Activated CD4-positive, alpha-beta T cell treated with anti-CD3 and anti-CD28 coated beads for 36 hours (primary cell): ENCODE data around the gene TTC6. TPM values are rescaled to one million over a fixed set of nuclear protein-coding genes. Genes with fewer than 3 reads are reported as not detected.

Source experiments
- ATAC-seq: fragments of 200-7000 bp; cut with Tn5 transposase; one replicate; pipeline ENCODE4 v1.10.0; 2021; ENCODE audit warnings: mild to moderate bottlenecking, moderate library complexity
- CTCF ChIA-PET: fragments of 350-600 bp; sonication (Branson Sonifier 250); formaldehyde crosslinking; loops from one replicate; lab custom pipeline; 2021; ENCODE audit warnings: antibody characterized with exemption; lab: Charles Lee
- POLR2A ChIA-PET: fragments of 350-600 bp; sonication (Branson Sonifier 250); formaldehyde crosslinking; loops from one replicate; lab custom pipeline; 2021; ENCODE audit warnings: antibody characterized with exemption, inconsistent platforms; lab: Charles Lee
- DNase-seq: peaks from one replicate; pipeline ENCODE4 v3.0.0-alpha.2; 2020
- H3K27ac Mint-ChIP-seq: one replicate; pipeline ENCODE4 v1.8.0; 2021; ENCODE audit warnings: mixed read lengths
- H3K27me3 Mint-ChIP-seq: one replicate; pipeline ENCODE4 v1.8.0; 2021; ENCODE audit warnings: mixed read lengths
- H3K36me3 Mint-ChIP-seq: one replicate; pipeline ENCODE4 v1.8.0; 2021; ENCODE audit warnings: low read depth, mixed read lengths
- H3K4me1 Mint-ChIP-seq: one replicate; pipeline ENCODE4 v1.8.0; 2021; ENCODE audit warnings: mixed read lengths
- H3K4me3 Mint-ChIP-seq: one replicate; pipeline ENCODE4 v1.8.0; 2021; ENCODE audit warnings: mild to moderate bottlenecking, moderate library complexity, mixed read lengths
- H3K9me3 Mint-ChIP-seq: one replicate; pipeline ENCODE4 v1.8.0; 2021; ENCODE audit warnings: low read depth, mixed read lengths
- intact Hi-C, 2 experiments: fragments of 100-400 bp; cut with DNase I in 1 of 2; cut with micrococcal nuclease in 1 of 2; formaldehyde crosslinking; loops; one replicate each; pipeline versions ENCODE4 v1.14.2 to v1.15.1; 2022 to 2024; cut with DNase I, micrococcal nuclease
- total RNA-seq, 2 experiments: library from RNA; stranded (reverse); gene quantifications; one replicate each; pipeline ENCODE4 v1.2.3, GENCODE V29; 2021

The TTC6 gene
- total RNA-seq, 2 experiments from 2014 or later, result not detected

- Mint-ChIP-seq H3K4me1 (peaks cover 28% of the 10 kb centered on the region), H3K9me3 (peaks cover 3% of the 10 kb centered on the region), H3K36me3 (peaks cover 5% of the 10 kb centered on the region), H3K4me3 (no peak overlapping the region), H3K27ac (no peak overlapping the region), H3K27me3 (peaks cover 62% of the 10 kb centered on the region)
- CTCF ChIA-PET, result interaction anchor here (1.0 kb wide), 1 partner anchor 40 kb away, joined by 3 read pairs; no protein-coding TSS in a partner anchor
- POLR2A ChIA-PET, result no interaction called here
- intact Hi-C loops, result loop anchor here (2.0 to 10.0 kb wide), 4 partner anchors 13 to 1275 kb away; partner anchors contain the start of gene MBIP (in 1 of the 2)
- ATAC-seq (no peak), DNase-seq (no peak)
These were observed 4.3 kb downstream of the TTC6 start for GRCh38 chr14:37599507-37600368.

DNA sequence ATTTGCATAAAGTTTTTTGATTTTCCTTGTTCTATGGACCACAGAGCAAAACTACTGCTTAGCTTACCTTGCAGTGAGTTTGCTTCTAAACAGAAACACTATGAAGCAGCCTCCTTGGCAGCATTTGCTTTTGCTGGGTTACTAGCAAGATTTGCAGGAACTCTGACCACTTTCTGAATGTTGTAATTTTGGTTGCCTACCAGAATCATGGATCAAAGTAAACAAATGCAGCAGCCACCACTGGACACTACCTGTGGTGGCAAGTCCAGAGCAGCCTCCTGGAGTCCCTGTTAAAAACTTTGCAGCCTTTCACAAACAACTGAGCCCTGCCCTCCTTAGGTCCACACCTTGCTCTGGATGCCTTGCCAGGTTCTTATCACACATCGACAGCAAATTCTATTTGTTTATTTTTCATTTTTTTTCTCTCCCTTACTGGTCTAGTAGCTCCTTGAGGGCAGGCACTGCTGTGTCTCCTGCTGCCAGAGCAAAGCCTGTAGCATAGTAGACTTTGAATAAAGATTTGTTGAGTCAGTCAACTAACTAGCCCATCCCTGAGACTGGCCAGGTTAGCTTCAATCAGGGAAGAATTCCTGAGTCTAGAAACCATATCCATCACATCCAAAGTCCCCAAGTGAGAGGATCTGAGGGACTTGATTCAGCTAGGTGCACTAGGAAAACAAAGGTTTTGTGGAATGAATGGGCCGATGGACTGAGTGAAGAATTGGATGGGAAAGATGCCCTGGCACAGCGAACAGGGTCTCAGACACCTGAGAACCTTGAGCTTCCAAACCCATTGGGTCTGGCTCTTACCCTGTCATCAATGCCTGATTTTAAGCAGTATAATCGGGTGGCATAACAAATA, 5.7 kb downstream of the TTC6 start:
- peaks cover 3% of the 10 kb centered on the region for H3K36me3 Mint-ChIP-seq
- ChIA-PET CTCF (no interaction called here), POLR2A (no interaction called here)
- H3K9me3 Mint-ChIP-seq, result peaks cover 3% of the 10 kb centered on the region
- DNase-seq, result no peak
- peaks cover 58% of the 10 kb centered on the region for H3K27me3 Mint-ChIP-seq
- H3K4me1 Mint-ChIP-seq, result peaks cover 22% of the 10 kb centered on the region
- H3K27ac Mint-ChIP-seq, result no peak overlapping the region
- H3K4me3 Mint-ChIP-seq, result no peak overlapping the region
- intact Hi-C loops, result loop anchor here in 1 of 2 experiments (2.0 kb wide), 1 partner anchor 14 kb away; no protein-coding TSS in a partner anchor
- ATAC-seq, result no peak

GRCh38 chr14:37601865-37602264, 6.4 kb downstream of the TTC6 start:
- no peak overlapping the region for H3K27ac Mint-ChIP-seq
- no peak for ATAC-seq
- POLR2A ChIA-PET, result no interaction called here
- intact Hi-C loops, result loop anchor here in 1 of 2 experiments (2.0 kb wide), 1 partner anchor 15 kb away; no protein-coding TSS in a partner anchor
- H3K36me3 Mint-ChIP-seq, result peaks cover 3% of the 10 kb centered on the region
- H3K4me3 Mint-ChIP-seq, result no peak overlapping the region
- no peaks in the 10 kb centered on the region for H3K9me3 Mint-ChIP-seq
- H3K27me3 Mint-ChIP-seq, result peaks cover 57% of the 10 kb centered on the region
- CTCF ChIA-PET, result interaction anchor here (0.7 kb wide), 1 partner anchor 15 kb away, joined by 3 read pairs; no protein-coding TSS in a partner anchor
- no peak for DNase-seq
- H3K4me1 Mint-ChIP-seq, result peaks cover 16% of the 10 kb centered on the region

DNA sequence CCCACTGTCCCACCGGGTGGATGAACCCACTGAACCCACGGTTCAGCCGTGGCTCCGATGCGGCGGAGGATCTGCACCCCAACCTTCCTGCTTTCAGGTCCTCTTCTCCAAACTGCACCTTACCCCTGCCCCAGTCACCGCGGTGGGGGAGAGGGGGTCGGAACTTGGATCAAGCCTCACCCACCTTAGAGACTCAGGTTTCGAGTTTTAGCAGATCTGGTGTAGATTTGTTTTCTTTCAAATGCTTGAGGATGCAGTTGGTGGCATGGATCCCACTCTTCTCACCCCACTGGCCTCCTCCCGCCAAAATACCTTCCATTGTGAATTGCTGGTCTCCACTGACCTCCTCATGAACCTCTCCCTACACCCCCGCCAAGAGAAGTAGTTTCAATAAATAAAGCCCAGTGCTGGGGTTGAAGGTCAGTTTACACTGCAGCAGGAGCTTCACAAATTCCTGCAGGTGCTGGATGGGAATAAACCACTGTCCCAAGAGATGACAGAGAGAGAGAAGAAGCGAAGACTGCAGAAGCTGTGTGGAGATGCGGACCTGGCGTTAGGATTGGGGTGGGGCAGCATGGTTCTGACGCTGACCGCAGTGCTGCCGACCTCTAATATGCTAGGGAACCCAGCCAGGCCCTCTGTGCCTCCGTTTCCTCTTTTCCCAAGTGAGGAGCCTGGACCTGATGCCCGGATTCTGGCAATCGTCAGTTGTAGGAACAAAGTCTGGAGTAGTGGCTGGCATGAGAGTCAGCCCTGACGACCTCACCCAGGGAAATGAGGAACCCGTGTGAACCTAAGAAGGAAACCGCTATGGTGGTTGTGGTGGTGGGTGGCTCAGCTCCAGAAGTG, 7.4 kb downstream of the TTC6 start:
- H3K4me3 Mint-ChIP-seq, result no peak overlapping the region
- H3K27me3 Mint-ChIP-seq, result peaks cover 49% of the 10 kb centered on the region
- peaks cover 3% of the 10 kb centered on the region for H3K36me3 Mint-ChIP-seq
- H3K4me1 Mint-ChIP-seq, result peaks cover 15% of the 10 kb centered on the region
- no peak overlapping the region for H3K27ac Mint-ChIP-seq
- ATAC-seq (no peak), DNase-seq (no peak)
- H3K9me3 Mint-ChIP-seq, result no peaks in the 10 kb centered on the region
- POLR2A ChIA-PET, result no interaction called here
- CTCF ChIA-PET, result no interaction called here
- intact Hi-C loops, result no loop called here

- intact Hi-C loops, result no loop called here
- H3K4me3 Mint-ChIP-seq, result no peak overlapping the region
- peaks cover 13% of the 10 kb centered on the region for H3K4me1 Mint-ChIP-seq
- no peak for DNase-seq
- no peaks in the 10 kb centered on the region for H3K9me3 Mint-ChIP-seq
- H3K27ac Mint-ChIP-seq, result no peak overlapping the region
- CTCF ChIA-PET, result no interaction called here
- POLR2A ChIA-PET, result no interaction called here
- peaks cover 2% of the 10 kb centered on the region for H3K36me3 Mint-ChIP-seq
- ATAC-seq, result no peak
- peaks cover 44% of the 10 kb centered on the region for H3K27me3 Mint-ChIP-seq
These were observed 8.3 kb downstream of the TTC6 start for GRCh38 chr14:37603688-37604251.

DNA sequence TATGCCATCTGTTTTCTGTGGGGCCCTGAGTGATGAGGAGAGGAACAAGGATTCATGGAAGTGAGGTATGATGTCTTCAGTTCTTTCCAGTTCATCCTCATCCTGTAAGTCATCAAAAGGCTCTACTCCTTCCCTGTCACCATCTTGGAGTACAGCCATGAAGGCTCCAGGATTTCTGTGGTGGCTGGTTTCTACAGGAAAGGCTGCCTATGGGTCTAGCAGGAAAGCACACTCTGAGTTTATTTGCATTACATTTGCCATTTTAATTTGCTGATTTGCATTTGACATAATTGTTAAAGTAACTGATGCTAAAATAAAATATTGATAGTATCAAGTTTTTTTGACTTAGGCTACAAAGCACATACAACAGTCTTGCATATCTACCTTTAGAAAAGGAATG, 11.2 kb downstream of the TTC6 start:
- ATAC-seq, result no peak
- POLR2A ChIA-PET, result no interaction called here
- H3K27me3 Mint-ChIP-seq, result peaks cover 35% of the 10 kb centered on the region
- no peak overlapping the region for H3K4me3 Mint-ChIP-seq
- CTCF ChIA-PET, result no interaction called here
- DNase-seq, result no peak
- no peaks in the 10 kb centered on the region for H3K4me1 Mint-ChIP-seq
- H3K9me3 Mint-ChIP-seq, result no peaks in the 10 kb centered on the region
- intact Hi-C loops, result no loop called here
- H3K27ac Mint-ChIP-seq, result no peak overlapping the region
- no peaks in the 10 kb centered on the region for H3K36me3 Mint-ChIP-seq

DNA sequence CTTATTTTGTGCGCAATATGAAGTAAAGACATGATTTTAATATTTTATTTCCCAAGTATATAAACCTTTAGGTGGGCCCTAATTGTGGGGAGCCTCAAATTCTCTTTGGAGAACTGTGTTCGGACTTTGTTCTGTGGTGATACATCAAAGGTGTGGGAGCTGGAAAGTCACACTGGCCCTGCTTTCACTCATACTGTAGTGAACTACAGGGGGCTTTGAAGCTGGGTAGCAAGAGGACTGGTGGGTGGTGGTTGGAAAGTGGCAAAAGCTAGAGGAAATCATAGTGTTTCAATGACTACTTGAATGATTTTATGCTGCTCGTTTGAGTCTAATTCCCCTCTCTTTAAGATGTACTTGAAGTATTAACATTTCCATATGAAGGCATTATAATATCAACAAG, 13.2 kb downstream of the TTC6 start:
- intact Hi-C loops, result no loop called here
- Mint-ChIP-seq H3K4me3 (no peak overlapping the region), H3K9me3 (no peaks in the 10 kb centered on the region), H3K36me3 (peaks cover 1% of the 10 kb centered on the region), H3K4me1 (no peaks in the 10 kb centered on the region), H3K27me3 (peaks cover 32% of the 10 kb centered on the region), H3K27ac (no peak overlapping the region)
- POLR2A ChIA-PET, result no interaction called here
- CTCF ChIA-PET, result no interaction called here
- ATAC-seq, result no peak
- DNase-seq, result no peak

- ATAC-seq (no peak), DNase-seq (no peak)
- Mint-ChIP-seq H3K27me3 (peaks cover 31% of the 10 kb centered on the region), H3K36me3 (peaks cover 4% of the 10 kb centered on the region), H3K4me3 (no peak overlapping the region), H3K27ac (no peak overlapping the region), H3K4me1 (no peaks in the 10 kb centered on the region), H3K9me3 (peaks cover 8% of the 10 kb centered on the region)
- intact Hi-C loops, result no loop called here
- CTCF ChIA-PET, result interaction anchor here (0.7 kb wide), 1 partner anchor 21 kb away, joined by 3 read pairs; no protein-coding TSS in a partner anchor
- POLR2A ChIA-PET, result no interaction called here
These were observed 15.6 kb downstream of the TTC6 start for GRCh38 chr14:37610945-37611523.

- DNase-seq (no peak), ATAC-seq (no peak)
- H3K27me3 Mint-ChIP-seq, result peaks cover 22% of the 10 kb centered on the region
- peaks cover 5% of the 10 kb centered on the region for H3K36me3 Mint-ChIP-seq
- ChIA-PET POLR2A (no interaction called here), CTCF (no interaction called here)
- H3K4me1 Mint-ChIP-seq, result no peaks in the 10 kb centered on the region
- intact Hi-C loops, result no loop called here
- H3K9me3 Mint-ChIP-seq, result peaks cover 12% of the 10 kb centered on the region
- no peak overlapping the region for H3K27ac Mint-ChIP-seq
- no peak overlapping the region for H3K4me3 Mint-ChIP-seq
These were observed 20.3 kb downstream of the TTC6 start for GRCh38 chr14:37615582-37616289.

DNA sequence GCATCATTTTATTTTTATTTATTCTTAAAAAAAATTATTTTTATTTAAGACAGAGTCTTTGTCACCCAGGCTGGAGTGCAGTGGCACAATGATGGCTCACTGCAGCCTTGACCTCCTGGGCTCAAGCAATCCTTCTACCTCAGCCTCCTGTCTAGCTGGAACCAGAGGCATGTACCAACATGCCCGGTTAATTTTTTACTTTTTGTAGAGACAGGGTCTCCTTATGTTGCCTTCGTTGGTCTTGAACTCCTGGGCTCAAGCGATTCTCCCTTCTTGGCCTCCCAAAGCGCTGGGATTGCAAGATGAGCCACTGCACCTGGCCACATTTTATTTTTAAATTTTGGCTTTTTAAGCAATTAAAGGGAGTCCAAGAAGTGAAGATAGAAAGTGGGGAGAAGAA, 21.4 kb downstream of the TTC6 start:
- no peak overlapping the region for H3K27ac Mint-ChIP-seq
- H3K4me1 Mint-ChIP-seq, result no peaks in the 10 kb centered on the region
- intact Hi-C loops, result no loop called here
- peaks cover 12% of the 10 kb centered on the region for H3K9me3 Mint-ChIP-seq
- ATAC-seq (no peak), DNase-seq (no peak)
- H3K27me3 Mint-ChIP-seq, result peaks cover 22% of the 10 kb centered on the region
- H3K36me3 Mint-ChIP-seq, result peaks cover 5% of the 10 kb centered on the region
- ChIA-PET POLR2A (no interaction called here), CTCF (no interaction called here)
- H3K4me3 Mint-ChIP-seq, result no peak overlapping the region
